Measurements from ENCODE around the gene TXNIP.
"Not testable (repeated sequence)": the region's sequence is repeated elsewhere in the genome, so short reads cannot be mapped to it uniquely, and the experiment has no call there.

TXNIP gene

GRCh38 chr1:145996433-145997015 lies at the start of gene TXNIP:
Gene TXNIP, minus strand, starts transcription at chr1:145996579. Its CDS starts 313 bp downstream, at chr1:145996266.
- no peaks in the 10 kb centered on the region for H3K9me3 ChIP-seq (ENCODE audit: low read length)
- H3K27me3 ChIP-seq (ENCODE audit: control insufficient read depth in 1 of 2, insufficient read depth in 2 of 2, low read length in 2 of 2), result no peaks in the 10 kb centered on the region
- peaks cover 36% of the 10 kb centered on the region for H3K36me3 ChIP-seq (ENCODE audit: insufficient read depth, low read length)
- H3K4me3 ChIP-seq (ENCODE audit: low read depth in 1 of 2, low read length in 2 of 2), result peak within 1 kb of the TSS; percentile 80 to 99
- H3K4me1 ChIP-seq (ENCODE audit: insufficient read depth, low read length), result peaks cover 51% of the 10 kb centered on the region
- peak within 1 kb of the TSS; percentile 99 for H3K9ac ChIP-seq (ENCODE audit: low read length)
- peak within 1 kb of the TSS; percentile 98 for H3K27ac ChIP-seq (ENCODE audit: low read depth, low read length)

GRCh38 chr1:146039844-146040194 lies 43.4 kb upstream of the TXNIP start:
- no peaks in the 10 kb centered on the region for H3K36me3 ChIP-seq (ENCODE audit: insufficient read depth, low read length)
- no peaks in the 10 kb centered on the region for H3K27me3 ChIP-seq (ENCODE audit: control insufficient read depth in 1 of 2, insufficient read depth in 2 of 2, low read length in 2 of 2)
- H3K4me3 ChIP-seq (ENCODE audit: low read depth in 1 of 2, low read length in 2 of 2), result peak overlapping the region in 1 of 2 donors; percentile 93
- peaks cover 7% of the 10 kb centered on the region for H3K4me1 ChIP-seq (ENCODE audit: insufficient read depth, low read length)
- H3K9me3 ChIP-seq (ENCODE audit: low read length), result no peaks in the 10 kb centered on the region
- H3K9ac ChIP-seq (ENCODE audit: low read length), result no peak overlapping the region
- no peak overlapping the region for H3K27ac ChIP-seq (ENCODE audit: low read depth, low read length)

- no peaks in the 10 kb centered on the region for H3K27me3 ChIP-seq (ENCODE audit: control insufficient read depth in 1 of 2, insufficient read depth in 2 of 2, low read length in 2 of 2)
- H3K4me3 ChIP-seq (ENCODE audit: low read depth in 1 of 2, low read length in 2 of 2), result peak overlapping the region; percentile 76 to 93
- peak overlapping the region; percentile 97 for H3K27ac ChIP-seq (ENCODE audit: low read depth, low read length)
- H3K36me3 ChIP-seq (ENCODE audit: insufficient read depth, low read length), result no peaks in the 10 kb centered on the region
- H3K9me3 ChIP-seq (ENCODE audit: low read length), result no peaks in the 10 kb centered on the region
- H3K4me1 ChIP-seq (ENCODE audit: insufficient read depth, low read length), result peaks cover 7% of the 10 kb centered on the region
- H3K9ac ChIP-seq (ENCODE audit: low read length), result peak overlapping the region; percentile 31
Observed at GRCh38 chr1:146036965-146037646, 40.7 kb upstream of the TXNIP start.

- H3K27ac ChIP-seq (ENCODE audit: low read depth, low read length), result no peak overlapping the region
- H3K9me3 ChIP-seq (ENCODE audit: low read length), result no peaks in the 10 kb centered on the region
- peaks cover 7% of the 10 kb centered on the region for H3K4me1 ChIP-seq (ENCODE audit: insufficient read depth, low read length)
- H3K27me3 ChIP-seq (ENCODE audit: control insufficient read depth in 1 of 2, insufficient read depth in 2 of 2, low read length in 2 of 2), result no peaks in the 10 kb centered on the region
- H3K9ac ChIP-seq (ENCODE audit: low read length), result peak overlapping the region; percentile 12
- H3K36me3 ChIP-seq (ENCODE audit: insufficient read depth, low read length), result no peaks in the 10 kb centered on the region
- H3K4me3 ChIP-seq (ENCODE audit: low read depth in 1 of 2, low read length in 2 of 2), result peak overlapping the region in 1 of 2 donors; percentile 93
Observed at GRCh38 chr1:146036241-146036964, 40.0 kb upstream of the TXNIP start.

- Histone ChIP-seq H3K4me3 (ENCODE audit: low read depth in 1 of 2, low read length in 2 of 2) (peak overlapping the region; percentile 16 to 24), H3K27me3 (ENCODE audit: control insufficient read depth in 1 of 2, insufficient read depth in 2 of 2, low read length in 2 of 2) (no peaks in the 10 kb centered on the region), H3K36me3 (ENCODE audit: insufficient read depth, low read length) (no peaks in the 10 kb centered on the region), H3K4me1 (ENCODE audit: insufficient read depth, low read length) (peaks cover 7% of the 10 kb centered on the region), H3K9me3 (ENCODE audit: low read length) (no peaks in the 10 kb centered on the region), H3K9ac (ENCODE audit: low read length) (no peak overlapping the region), H3K27ac (ENCODE audit: low read depth, low read length) (no peak overlapping the region)
Observed at GRCh38 chr1:146035048-146035423, 38.7 kb upstream of the TXNIP start.

- no peak overlapping the region for H3K9ac ChIP-seq (ENCODE audit: low read length)
- H3K9me3 ChIP-seq (ENCODE audit: low read length), result no peaks in the 10 kb centered on the region
- H3K27ac ChIP-seq (ENCODE audit: low read depth, low read length), result no peak overlapping the region
- peaks cover 7% of the 10 kb centered on the region for H3K4me1 ChIP-seq (ENCODE audit: insufficient read depth, low read length)
- no peaks in the 10 kb centered on the region for H3K27me3 ChIP-seq (ENCODE audit: control insufficient read depth in 1 of 2, insufficient read depth in 2 of 2, low read length in 2 of 2)
- H3K36me3 ChIP-seq (ENCODE audit: insufficient read depth, low read length), result no peaks in the 10 kb centered on the region
- H3K4me3 ChIP-seq (ENCODE audit: low read depth in 1 of 2, low read length in 2 of 2), result no peak overlapping the region
Observed at GRCh38 chr1:146032631-146033219, 36.3 kb upstream of the TXNIP start.

GRCh38 chr1:146031476-146031875 lies 35.1 kb upstream of the TXNIP start:
- Histone ChIP-seq H3K4me3 (ENCODE audit: low read depth in 1 of 2, low read length in 2 of 2) (no peak overlapping the region), H3K27me3 (ENCODE audit: control insufficient read depth in 1 of 2, insufficient read depth in 2 of 2, low read length in 2 of 2) (no peaks in the 10 kb centered on the region), H3K9me3 (ENCODE audit: low read length) (no peaks in the 10 kb centered on the region), H3K4me1 (ENCODE audit: insufficient read depth, low read length) (peaks cover 7% of the 10 kb centered on the region), H3K9ac (ENCODE audit: low read length) (no peak overlapping the region), H3K27ac (ENCODE audit: low read depth, low read length) (no peak overlapping the region), H3K36me3 (ENCODE audit: insufficient read depth, low read length) (no peaks in the 10 kb centered on the region)

- Histone ChIP-seq H3K4me1 (ENCODE audit: insufficient read depth, low read length) (no peaks in the 10 kb centered on the region), H3K9me3 (ENCODE audit: low read length) (no peaks in the 10 kb centered on the region), H3K9ac (ENCODE audit: low read length) (no peak overlapping the region), H3K27ac (ENCODE audit: low read depth, low read length) (no peak overlapping the region), H3K36me3 (ENCODE audit: insufficient read depth, low read length) (no peaks in the 10 kb centered on the region), H3K4me3 (ENCODE audit: low read depth in 1 of 2, low read length in 2 of 2) (no peak overlapping the region), H3K27me3 (ENCODE audit: control insufficient read depth in 1 of 2, insufficient read depth in 2 of 2, low read length in 2 of 2) (no peaks in the 10 kb centered on the region)
Observed at GRCh38 chr1:146029117-146029516, 32.7 kb upstream of the TXNIP start.

GRCh38 chr1:146026650-146027049 lies 30.3 kb upstream of the TXNIP start:
- not testable (repeated sequence) for H3K27me3 ChIP-seq (ENCODE audit: control insufficient read depth in 1 of 2, insufficient read depth in 2 of 2, low read length in 2 of 2); H3K4me3 ChIP-seq (ENCODE audit: low read depth in 1 of 2, low read length in 2 of 2); H3K36me3 ChIP-seq (ENCODE audit: insufficient read depth, low read length); H3K9me3 ChIP-seq (ENCODE audit: low read length); H3K4me1 ChIP-seq (ENCODE audit: insufficient read depth, low read length); H3K9ac ChIP-seq (ENCODE audit: low read length); H3K27ac ChIP-seq (ENCODE audit: low read depth, low read length)

GRCh38 chr1:146025787-146026495 lies 29.6 kb upstream of the TXNIP start:
- not testable (repeated sequence) for H3K36me3 ChIP-seq (ENCODE audit: insufficient read depth, low read length); H3K27ac ChIP-seq (ENCODE audit: low read depth, low read length)

More at GRCh38 chr1:146025787-146026495, 29.6 kb upstream of the TXNIP start:
- H3K4me3 ChIP-seq (ENCODE audit: low read depth in 1 of 2, low read length in 2 of 2); H3K9ac ChIP-seq (ENCODE audit: low read length); H3K9me3 ChIP-seq (ENCODE audit: low read length); H3K27me3 ChIP-seq (ENCODE audit: control insufficient read depth in 1 of 2, insufficient read depth in 2 of 2, low read length in 2 of 2); H3K4me1 ChIP-seq (ENCODE audit: insufficient read depth, low read length): not testable (repeated sequence)

Measured in muscle layer of colon (tissue), 2 donors.